ENCODE data around the gene TMEM87B. TPM values are rescaled to one million over a fixed set of nuclear protein-coding genes. Genes with fewer than 3 reads are reported as not detected.
"Not testable (repeated sequence)": the region's sequence is repeated elsewhere in the genome, so short reads cannot be mapped to it uniquely, and the experiment has no call there.

The TMEM87B gene
- total RNA-seq, 1 donor from 2014 or later, result 5.7 TPM

DNA sequence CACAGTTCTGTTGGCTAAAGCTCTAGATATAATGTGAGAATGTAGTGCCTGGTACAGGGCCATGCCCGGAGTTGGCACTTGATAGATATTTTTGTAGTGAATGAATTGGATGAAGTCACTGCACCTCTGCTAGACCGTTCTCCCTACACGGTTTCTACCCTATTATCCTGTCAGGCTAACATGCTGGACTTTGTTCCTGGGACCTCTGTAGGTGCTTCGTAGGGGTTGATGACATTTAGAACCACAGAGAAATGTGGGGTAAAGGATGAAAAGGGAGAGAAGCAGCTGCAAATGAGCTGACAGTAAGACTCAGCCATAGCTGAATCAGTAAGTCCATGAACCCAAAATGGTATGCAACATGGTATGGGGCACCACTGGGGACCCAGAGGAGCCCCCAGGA, 79.1 kb downstream of the TMEM87B start:
- no peaks in the 10 kb centered on the region for H3K36me3 ChIP-seq
- TF ChIP-seq CTCF (IDR thresholded peaks at IDR 0.05; ENCODE audit: borderline replicate concordance), result no peak
- H3K27ac ChIP-seq (replicated peaks), result no peak overlapping the region
- H3K4me3 ChIP-seq, result no peak overlapping the region
- peaks cover 10% of the 10 kb centered on the region for H3K4me1 ChIP-seq
- H3K9me3 ChIP-seq (replicated peaks), result peaks cover 19% of the 10 kb centered on the region
- peaks cover 35% of the 10 kb centered on the region for H3K27me3 ChIP-seq (ENCODE audit: low read depth)
- intact Hi-C loops (cut with micrococcal nuclease), result no loop called here
- no peak for DNase-seq

GRCh38 chr2:112136096-112136495, 81.0 kb downstream of the TMEM87B start:
- intact Hi-C loops (cut with micrococcal nuclease), result no loop called here
- Histone ChIP-seq H3K4me1 (peaks cover 10% of the 10 kb centered on the region), H3K27me3 (ENCODE audit: low read depth) (peaks cover 41% of the 10 kb centered on the region), H3K36me3 (no peaks in the 10 kb centered on the region), H3K9me3 (replicated peaks) (peaks cover 19% of the 10 kb centered on the region), H3K4me3 (no peak overlapping the region), H3K27ac (replicated peaks) (no peak overlapping the region)
- DNase-seq, result no peak
- no peak for TF ChIP-seq CTCF (IDR thresholded peaks at IDR 0.05; ENCODE audit: borderline replicate concordance)

- Histone ChIP-seq H3K27ac (replicated peaks) (no peak overlapping the region), H3K9me3 (replicated peaks) (peaks cover 13% of the 10 kb centered on the region), H3K36me3 (no peaks in the 10 kb centered on the region), H3K27me3 (ENCODE audit: low read depth) (peaks cover 41% of the 10 kb centered on the region), H3K4me3 (peak overlapping the region; percentile 72), H3K4me1 (peaks cover 10% of the 10 kb centered on the region)
- intact Hi-C loops (cut with micrococcal nuclease), result no loop called here
- TF ChIP-seq CTCF (IDR thresholded peaks at IDR 0.05; ENCODE audit: borderline replicate concordance), result no peak
- DNase-seq, result no peak
Observed at GRCh38 chr2:112137516-112138158, 82.6 kb downstream of the TMEM87B start.

- intact Hi-C loops (cut with micrococcal nuclease), result no loop called here
- TF ChIP-seq CTCF (IDR thresholded peaks at IDR 0.05; ENCODE audit: borderline replicate concordance), result no peak
- H3K27ac ChIP-seq (replicated peaks), result peak within 1 kb of the TSS; percentile 19
Observed at GRCh38 chr2:112138159-112139032, 83.3 kb downstream of the TMEM87B start, which contains the start of gene FBLN7. Gene FBLN7 (plus strand): TSS chr2:112138385. CDS start chr2:112138656, 271 bp downstream.

GRCh38 chr2:112139033-112139614, 84.1 kb downstream of the TMEM87B start:
- Histone ChIP-seq H3K4me3 (peak overlapping the region; percentile 72), H3K27me3 (ENCODE audit: low read depth) (peaks cover 41% of the 10 kb centered on the region)
- H3K4me1 ChIP-seq; H3K9me3 ChIP-seq (replicated peaks); H3K27ac ChIP-seq (replicated peaks); H3K36me3 ChIP-seq; DNase-seq; intact Hi-C loops (cut with micrococcal nuclease): not testable (repeated sequence)

More at GRCh38 chr2:112138159-112139032, 83.3 kb downstream of the TMEM87B start, which contains the start of gene FBLN7:
- Histone ChIP-seq H3K36me3 (no peaks in the 10 kb centered on the region), H3K9me3 (replicated peaks) (peaks cover 5% of the 10 kb centered on the region), H3K4me3 (peak within 1 kb of the TSS; percentile 72), H3K27me3 (ENCODE audit: low read depth) (peaks cover 41% of the 10 kb centered on the region), H3K4me1 (peaks cover 10% of the 10 kb centered on the region)
- no peak for DNase-seq

GRCh38 chr2:112139661-112140204, 84.7 kb downstream of the TMEM87B start:
- H3K9me3 ChIP-seq (replicated peaks); H3K36me3 ChIP-seq; H3K4me1 ChIP-seq; intact Hi-C loops (cut with micrococcal nuclease); DNase-seq: not testable (repeated sequence)
- Histone ChIP-seq H3K4me3 (peak overlapping the region; percentile 53), H3K27me3 (ENCODE audit: low read depth) (peaks cover 39% of the 10 kb centered on the region), H3K27ac (replicated peaks) (peak overlapping the region; percentile 32)
